GM12878 (cell line): ENCODE results near the gene WWOX. TPM values are rescaled to one million over a fixed set of nuclear protein-coding genes. Genes with fewer than 3 reads are reported as not detected.

Experiments used
- ATAC-seq: fragments of 200-7000 bp; cut with Tn5 transposase; 3 replicates; pipeline ENCODE4 v1.9.1; 2020; ENCODE audit warnings: mild to moderate bottlenecking, moderate library complexity
- BruUV-seq: library from RNA; stranded (reverse); fragments of 400-500 nt; replicated peaks from 2 replicates; lab custom pipeline; 2021; lab: Mats Ljungman, UMichigan
- CTCF ChIA-PET: fragments of 300-600 bp; sonication (Branson Sonifier 250); formaldehyde crosslinking; extraction: SDS; loops from one replicate; lab custom pipeline; 2021; ENCODE audit warnings: inconsistent platforms; lab: Yijun Ruan, JAX
- POLR2A ChIA-PET: fragments of 350-600 bp; formaldehyde crosslinking; extraction: SDS; loops from one replicate; lab custom pipeline; 2021; ENCODE audit warnings: inconsistent platforms; lab: Charles Lee
- RAD21 ChIA-PET: fragments of 300-600 bp; sonication (Branson Sonifier 250); formaldehyde crosslinking; loops from one replicate; lab custom pipeline; 2023; ENCODE audit warnings: antibody characterized with exemption; ENCODE audit not compliant: unreplicated experiment; lab: Charles Lee
- SMC1A ChIA-PET: fragments of 300-600 bp; sonication (Branson Sonifier 250); formaldehyde crosslinking; loops from one replicate; lab custom pipeline; 2023; ENCODE audit not compliant: unreplicated experiment, uncharacterized antibody; lab: Charles Lee
- DNase-seq: peaks from one replicate; pipeline ENCODE4 v3.0.0-alpha.2; 2011; ENCODE audit warnings: low read depth, low spot score
- FAIRE-seq: peaks from 3 replicates; lab custom pipeline; 2011; peaks lifted over from hg19 to GRCh38; lab: Jason Lieb, UNC
- H2AFZ ChIP-seq: 2 replicates; pipeline ENCODE4 v1.6.0; 2011; ENCODE audit warnings: low read depth, low read length, control low read depth; ENCODE audit not compliant: control insufficient read depth
- H3K27ac ChIP-seq: 2 replicates; pipeline ENCODE4 v1.5.1; 2011; ENCODE audit warnings: control low read depth; ENCODE audit not compliant: control insufficient read depth, insufficient read depth
- H3K27me3 ChIP-seq, 2 experiments: replicated peaks in 1 of 2; 2 replicates each; pipeline versions ENCODE4 v1.6.0 to v1.6.1; 2011; ENCODE audit warnings: low read length in 1 of 2; ENCODE audit not compliant: control insufficient read depth in 2 of 2, insufficient read depth in 2 of 2
- H3K36me3 ChIP-seq, 2 experiments: 2 replicates each; pipeline ENCODE4 v1.5.1; 2011; ENCODE audit warnings: low read length in 1 of 2; ENCODE audit not compliant: control insufficient read depth in 2 of 2, insufficient read depth in 2 of 2
- H3K4me1 ChIP-seq: 2 replicates; pipeline ENCODE4 v1.6.1; 2011; ENCODE audit warnings: mild to moderate bottlenecking, low read length, moderate library complexity, mixed read lengths; ENCODE audit not compliant: control insufficient read depth, insufficient read depth
- H3K4me2 ChIP-seq: 2 replicates; pipeline ENCODE4 v1.6.0; 2011; ENCODE audit warnings: control low read depth; ENCODE audit not compliant: control insufficient read depth, insufficient read depth
- H3K4me3 ChIP-seq: fragments of 200-600 bp; sonication (generic); 2 replicates; pipeline ENCODE4 v1.5.1; 2016
- H3K79me2 ChIP-seq: 2 replicates; pipeline ENCODE4 v1.6.0; 2011; ENCODE audit warnings: low read length; ENCODE audit not compliant: control insufficient read depth, insufficient read depth
- H3K9ac ChIP-seq: 2 replicates; pipeline ENCODE4 v1.8.0; 2011; ENCODE audit warnings: low read length, control low read depth, mixed read lengths; ENCODE audit not compliant: control insufficient read depth, insufficient read depth
- H3K9me3 ChIP-seq: replicated peaks from 3 replicates; pipeline ENCODE4 v1.5.1; 2011; ENCODE audit warnings: mild to moderate bottlenecking, low read length; ENCODE audit not compliant: control insufficient read depth, insufficient read depth
- H4K20me1 ChIP-seq: 2 replicates; pipeline ENCODE4 v1.6.0; 2011; ENCODE audit not compliant: control insufficient read depth, insufficient read depth
- BACH1 ChIP-seq: fragments of 450-650 bp; IDR thresholded peaks from 2 replicates; pipeline ENCODE4 v1.6.1; 2017; ENCODE audit warnings: mild to moderate bottlenecking, borderline replicate concordance
- DPF2 ChIP-seq: fragments of 450-650 bp; IDR thresholded peaks from 2 replicates; pipeline ENCODE4 v1.6.1; 2017; ENCODE audit warnings: mild to moderate bottlenecking
- E2F4 ChIP-seq: IDR thresholded peaks from 2 replicates; pipeline ENCODE4 v1.6.1; 2012; ENCODE audit warnings: low read depth, low read length, improper control_type of control experiment
- ESRRA ChIP-seq: IDR thresholded peaks from 2 replicates; pipeline ENCODE4 v1.6.1; 2012; ENCODE audit warnings: mild to moderate bottlenecking, low read length, improper control_type of control experiment
- EZH2 ChIP-seq: IDR thresholded peaks from 2 replicates; pipeline ENCODE4 v1.6.1; 2012; ENCODE audit warnings: low read depth, mild to moderate bottlenecking, control low read depth, inconsistent platforms, low read length, borderline replicate concordance; ENCODE audit not compliant: control insufficient read depth
- GABPA ChIP-seq: IDR thresholded peaks from 2 replicates; pipeline ENCODE4 v1.6.1; 2014; ENCODE audit warnings: antibody characterized with exemption, low read depth, mild to moderate bottlenecking, inconsistent platforms
- IKZF1 ChIP-seq: fragments of 450-650 bp; conservative IDR thresholded peaks from 2 replicates; pipeline ENCODE4 v1.6.1; 2017; ENCODE audit warnings: antibody characterized with exemption, mild to moderate bottlenecking
- IRF4 ChIP-seq: IDR thresholded peaks from 2 replicates; pipeline ENCODE4 v1.6.1; 2011; ENCODE audit warnings: low read depth, low read length
- MEF2B ChIP-seq: fragments of 450-650 bp; IDR thresholded peaks from 2 replicates; pipeline ENCODE4 v1.6.1; 2018; ENCODE audit warnings: mild to moderate bottlenecking, moderate library complexity; ENCODE audit not compliant: partially characterized antibody, poor library complexity, severe bottlenecking
- NKRF ChIP-seq: fragments of 450-650 bp; conservative IDR thresholded peaks from 2 replicates; pipeline ENCODE4 v1.6.1; 2017; ENCODE audit warnings: mild to moderate bottlenecking, moderate library complexity
- PKNOX1 ChIP-seq: fragments of 450-650 bp; IDR thresholded peaks from 2 replicates; pipeline ENCODE4 v1.6.1; 2016; ENCODE audit warnings: mild to moderate bottlenecking
- SUZ12 ChIP-seq: fragments of 200-600 bp; sonication (generic); IDR thresholded peaks from one replicate; pipeline ENCODE4 v1.6.1; 2018; ENCODE audit warnings: antibody characterized with exemption, mild to moderate bottlenecking; ENCODE audit not compliant: unreplicated experiment
- WGBS: methylation state at CpG from one replicate; pipeline ENCODE4 v1.1.6; 2016; ENCODE audit warnings: low lambda C conversion rate; ENCODE audit not compliant: insufficient replicate concordance, insufficient coverage; ENCODE audit errors: missing lambda C conversion rate; 5-methylcytosine and 5-hydroxymethylcytosine counted together
- in situ Hi-C: fragments of 300-500 bp; cut with MboI; formaldehyde crosslinking; loops from 9 replicates; pipeline ENCODE4 v1.14.3; 2018; ENCODE audit warnings: mixed read lengths
- intact Hi-C: fragments of 100-400 bp; cut with micrococcal nuclease; formaldehyde crosslinking; loops from one replicate; pipeline ENCODE4 v1.14.2; 2022; ENCODE audit not compliant: unreplicated experiment
- polyA plus RNA-seq, 11 experiments: library from polyadenylated mRNA; depleted of rRNA in 4 of 11; unstranded in 6 of 11; stranded (reverse) in 5 of 11; fragments of >200 nt; fragmentation: Nextera tagmentation in 4 of 11; fragmentation: Illumina TruSeq in 1 of 11; extraction: Ambion mirVana in 4 of 11; extraction: Trizol in 1 of 11; gene quantifications; 1 replicate in 1 of 11; 2 replicates in 10 of 11; pipeline versions ENCODE4 v1.2.1 to v1.2.3, GENCODE V29; 2011 to 2016; ENCODE audit warnings: inconsistent platforms in 2 of 11, missing spikeins in 2 of 11, low read depth in 1 of 11
- total RNA-seq, 4 experiments: library from RNA; depleted of rRNA in 3 of 4; stranded (reverse); fragments of >200 nt in 3 of 4; fragmentation: Illumina TruSeq in 1 of 4; extraction: Trizol in 1 of 4; gene quantifications; 2 replicates each; pipeline versions ENCODE4 v1.2.1 to v1.2.3, GENCODE V29; 2013 to 2021

WWOX gene
- total and polyA plus RNA-seq, 10 of the 15 experiments (the other 5 are each of a cell fraction or from before 2014, with no cell fraction given): 2.8 to 24.4 (median 17.8) TPM

GRCh38 chr16:78583441-78583840 is 484.0 kb downstream of the WWOX start:
- no peak overlapping the region for H3K9ac ChIP-seq
- H3K79me2 ChIP-seq: no peaks in the 10 kb centered on the region
- no peaks in the 10 kb centered on the region for H3K9me3 ChIP-seq
- H3K36me3 ChIP-seq: no peaks in the 10 kb centered on the region
- no peak overlapping the region for H2AFZ ChIP-seq
- ATAC-seq (no peak), DNase-seq (no peak), FAIRE-seq (no peak)
- H3K4me3 ChIP-seq: no peak overlapping the region
- H3K4me1 ChIP-seq: no peaks in the 10 kb centered on the region
- BruUV-seq: no TSS peak
- RAD21 ChIA-PET: no interaction called here
- POLR2A ChIA-PET: no interaction called here
- no peaks in the 10 kb centered on the region for H4K20me1 ChIP-seq
- TF ChIP-seq MEF2B (no peak), ESRRA (no peak)
- 2% methylated on average over 3 of the region's 3 CpGs for WGBS
- intact Hi-C loops: no loop called here
- H3K4me2 ChIP-seq: no peak overlapping the region
- no peak overlapping the region for H3K27ac ChIP-seq
- SMC1A ChIA-PET: no interaction called here
- H3K27me3 ChIP-seq: no peaks in the 10 kb centered on the region
- CTCF ChIA-PET: interaction anchor here (1.1 kb wide), 1 partner anchor 18 kb away, joined by 3 read pairs; no protein-coding TSS in a partner anchor
- in situ Hi-C loops: no loop called here

GRCh38 chr16:78584213-78584860 is 484.9 kb downstream of the WWOX start:
- Histone ChIP-seq H3K79me2 (no peaks in the 10 kb centered on the region), H4K20me1 (no peaks in the 10 kb centered on the region), H3K4me1 (no peaks in the 10 kb centered on the region), H3K27ac (no peak overlapping the region), H2AFZ (no peak overlapping the region), H3K4me3 (no peak overlapping the region), H3K4me2 (no peak overlapping the region), H3K27me3 (no peaks in the 10 kb centered on the region), H3K9ac (no peak overlapping the region), H3K9me3 (no peaks in the 10 kb centered on the region), H3K36me3 (no peaks in the 10 kb centered on the region)
- ChIA-PET SMC1A (no interaction called here), CTCF (interaction anchor here (0.6 to 1.1 kb wide), 2 partner anchors 17 to 1384 kb away, joined by 3 read pairs; no protein-coding TSS in a partner anchor), POLR2A (no interaction called here), RAD21 (no interaction called here)
- 59% methylated on average over 10 of the region's 10 CpGs for WGBS
- in situ Hi-C loops: no loop called here
- no TSS peak for BruUV-seq
- no peak for DNase-seq
- intact Hi-C loops: no loop called here
- ATAC-seq: no peak
- no peak for FAIRE-seq
- no peak for TF ChIP-seq IKZF1
- TF ChIP-seq GABPA: no peak
- TF ChIP-seq BACH1: no peak
- TF ChIP-seq SUZ12: no peak
- no peak for TF ChIP-seq EZH2
- TF ChIP-seq E2F4: no peak
- TF ChIP-seq DPF2: no peak
- TF ChIP-seq PKNOX1: no peak
- no peak for TF ChIP-seq NKRF
- TF ChIP-seq IRF4: no peak
